Transverse colon (tissue), 4 donors: Measurements from ENCODE around the gene METTL14.

ENCODE experiments used
- CTCF ChIP-seq, 5 experiments: fragments of 200-600 bp in 3 of 5; fragments of 450-650 bp in 2 of 5; sonication (generic) in 3 of 5; IDR thresholded peaks; 1 replicate in 2 of 5; 2 replicates in 3 of 5; pipeline ENCODE4 v1.5.1; 2016 to 2017; ENCODE audit warnings: antibody characterized with exemption in 5 of 5, inconsistent platforms in 3 of 5, mild to moderate bottlenecking in 2 of 5, moderate library complexity in 1 of 5
- EP300 ChIP-seq: sonication (generic); formaldehyde crosslinking; IDR thresholded peaks from one replicate; pipeline ENCODE4 v1.6.1; 2017; ENCODE audit warnings: antibody characterized with exemption, low read depth
- POLR2AphosphoS5 ChIP-seq, 3 donors: sonication (generic); formaldehyde crosslinking; IDR thresholded peaks; one replicate each; pipeline ENCODE4 v1.6.1; 2016; ENCODE audit warnings: antibody characterized with exemption in 3 of 3

- TF ChIP-seq CTCF (IDR thresholded peaks at IDR 0.05) (no peak), EP300 (no peak), POLR2AphosphoS5 (IDR thresholded peaks at IDR 0.05) (no peak)
Measured at GRCh38 chr4:118743867-118744266, 58.7 kb downstream of the METTL14 start.
